Amniotic epithelial cell (primary cell): ENCODE measurements around the gene SCAF4.
"Not testable (repeated sequence)": the region's sequence is repeated elsewhere in the genome, so short reads cannot be mapped to it uniquely, and the experiment has no call there.

Experiments
- DNase-seq: peaks from one replicate; pipeline ENCODE4 v3.0.0-alpha.2; 2010; ENCODE audit warnings: low read depth

Gene SCAF4

DNA sequence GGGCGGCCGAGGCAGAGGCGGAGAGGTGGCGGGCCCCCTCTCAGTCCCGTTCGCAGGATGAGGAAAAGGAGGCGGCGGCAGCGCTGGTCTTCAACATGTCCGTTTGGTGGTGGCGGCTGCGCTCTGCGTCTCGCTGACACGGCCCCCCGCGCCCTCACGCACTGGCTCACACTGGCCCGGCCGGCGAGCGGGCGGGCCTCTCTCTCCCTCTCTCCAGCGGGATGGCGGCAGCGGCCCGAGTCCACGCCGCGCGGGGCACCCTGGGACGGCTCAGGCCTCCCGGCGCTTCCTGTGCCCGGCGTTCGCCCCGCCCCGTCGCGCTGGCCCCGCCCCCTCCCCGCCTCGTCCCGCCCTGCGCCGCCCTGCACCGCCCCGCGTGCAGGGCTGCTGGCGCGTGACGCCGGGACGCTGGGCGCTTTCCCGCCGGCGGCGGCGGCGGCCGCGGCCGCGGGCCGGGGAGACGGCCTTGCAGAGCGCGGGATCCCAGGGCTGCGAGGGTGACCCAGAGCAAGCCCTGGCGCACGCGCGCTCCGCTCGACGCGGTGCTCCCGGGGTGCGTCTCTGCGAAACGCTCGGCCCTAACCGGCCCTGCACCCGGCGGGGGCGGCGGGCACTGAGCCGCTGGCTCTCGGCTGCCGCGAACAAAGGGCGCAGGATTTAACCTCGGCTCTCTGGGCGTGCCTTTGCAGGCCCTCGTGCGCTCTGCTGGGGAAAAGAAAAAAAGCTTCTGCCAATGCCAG, at the start of gene SCAF4:
TSS of gene SCAF4 (minus strand) at position 262 of the 740 bp plus-strand sequence. CDS start 426 bp downstream, outside the sequence.
- peak; percentile 82 for DNase-seq

GRCh38 chr21:31780944-31781343, 49.0 kb upstream of the SCAF4 start:
- no peak for DNase-seq

DNA sequence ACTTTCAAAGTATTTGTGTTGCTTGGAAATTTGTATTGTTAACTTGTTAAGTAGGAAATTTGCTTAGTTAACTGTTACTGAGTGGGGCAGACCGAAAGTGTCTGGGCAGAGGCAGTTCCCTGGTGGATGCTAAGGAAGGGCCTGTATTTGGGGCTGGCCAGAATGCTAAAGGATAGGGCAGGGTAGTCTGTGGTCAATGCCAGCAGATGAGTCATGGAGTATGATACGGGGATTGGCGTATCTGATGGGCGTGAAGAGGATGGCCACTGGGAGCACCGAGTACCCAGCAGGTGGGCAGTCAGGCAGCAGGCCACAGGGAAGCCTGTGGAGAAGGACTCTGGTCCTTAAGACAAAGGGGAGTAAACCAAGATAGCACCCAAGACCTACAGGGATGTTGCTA, 46.6 kb upstream of the SCAF4 start:
- DNase-seq = no peak

GRCh38 chr21:31777857-31778256, 45.9 kb upstream of the SCAF4 start:
- DNase-seq = no peak

DNA sequence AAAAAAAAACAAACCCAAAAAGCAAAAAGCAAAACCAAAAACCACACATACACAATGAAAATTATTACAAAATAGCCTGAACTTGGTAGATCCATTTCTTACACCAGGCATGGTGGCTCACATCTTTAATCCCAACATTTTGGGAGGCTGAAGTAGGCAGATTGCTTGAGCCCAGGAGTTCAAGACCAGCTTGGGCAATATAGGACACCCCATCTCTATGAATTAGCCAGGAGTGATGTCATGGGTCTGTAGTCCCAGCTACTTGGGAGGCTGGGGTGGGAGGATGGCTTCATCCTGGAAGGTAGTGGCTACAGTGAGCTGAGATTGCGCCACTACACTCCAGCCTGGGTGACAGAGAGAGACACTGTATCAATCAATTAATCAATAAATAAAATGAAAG, 42.1 kb upstream of the SCAF4 start:
- no peak for DNase-seq

- no peak for DNase-seq
Measured at GRCh38 chr21:31772674-31773555, 41.0 kb upstream of the SCAF4 start.

- DNase-seq = no peak
Measured at GRCh38 chr21:31771685-31772084, 39.8 kb upstream of the SCAF4 start.

- DNase-seq = no peak
Measured at GRCh38 chr21:31768710-31769109, 36.8 kb upstream of the SCAF4 start.

- no peak for DNase-seq
Measured at GRCh38 chr21:31766899-31767298, 35.0 kb upstream of the SCAF4 start.

DNA sequence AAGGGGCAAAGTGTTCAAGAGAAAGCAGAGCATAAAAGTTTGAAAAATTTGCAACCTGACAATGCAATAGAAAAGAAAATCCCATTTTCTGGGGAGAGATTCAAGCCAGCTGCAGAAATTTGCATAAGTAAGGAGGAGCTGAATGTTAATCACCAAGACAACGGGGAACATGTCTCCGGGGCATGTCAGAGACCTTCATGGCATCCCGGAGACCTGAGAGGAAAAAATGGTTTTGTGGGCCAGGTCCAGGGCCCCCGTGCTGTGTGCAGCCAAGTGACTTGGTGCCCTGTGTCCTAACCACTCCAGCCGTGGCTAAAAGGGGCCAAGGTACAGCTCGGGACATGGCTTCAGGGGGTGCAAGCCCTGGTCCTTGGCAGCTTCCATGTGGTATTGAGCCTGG, 33.9 kb upstream of the SCAF4 start:
- not testable (repeated sequence) for DNase-seq

DNA sequence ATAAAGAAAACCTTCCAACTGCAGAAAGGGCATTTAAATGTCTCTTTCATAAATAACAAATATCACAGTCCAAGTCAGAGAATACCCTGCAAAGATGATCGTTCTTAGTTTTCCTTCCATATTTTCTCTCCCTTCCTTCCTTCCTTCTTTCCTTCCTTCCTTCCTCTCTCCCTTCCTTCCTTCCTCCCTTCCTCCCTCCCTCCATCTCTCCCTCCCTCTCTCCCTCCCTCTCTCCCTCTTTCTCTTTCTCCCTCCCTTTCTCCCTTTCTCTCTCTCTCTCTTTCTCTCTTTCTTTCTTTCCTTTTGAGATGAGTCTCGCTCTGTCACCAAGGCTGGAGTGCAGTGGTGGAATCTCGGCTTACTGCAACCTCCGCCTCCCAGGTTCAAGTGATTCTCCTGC, 29.0 kb upstream of the SCAF4 start:
- DNase-seq = no peak

DNA sequence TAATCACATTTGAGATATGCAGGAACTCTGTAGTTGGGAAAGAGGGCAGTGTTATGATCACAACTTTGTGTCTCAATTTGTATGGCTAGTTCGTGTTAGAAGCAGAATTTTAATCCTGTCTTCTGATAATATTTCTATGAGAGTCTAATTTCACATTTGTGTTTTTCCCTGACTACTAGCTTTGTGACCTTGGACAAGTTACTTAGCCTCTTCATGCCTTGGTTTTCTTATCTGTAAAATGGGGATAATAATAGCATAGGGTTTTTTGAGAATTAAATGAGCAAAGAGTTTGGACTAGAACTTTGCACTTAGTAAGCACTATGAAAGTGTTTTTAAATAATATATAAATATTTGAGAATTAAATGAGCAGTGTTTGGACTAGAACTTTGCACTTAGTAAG, 24.9 kb upstream of the SCAF4 start:
- no peak for DNase-seq

DNA sequence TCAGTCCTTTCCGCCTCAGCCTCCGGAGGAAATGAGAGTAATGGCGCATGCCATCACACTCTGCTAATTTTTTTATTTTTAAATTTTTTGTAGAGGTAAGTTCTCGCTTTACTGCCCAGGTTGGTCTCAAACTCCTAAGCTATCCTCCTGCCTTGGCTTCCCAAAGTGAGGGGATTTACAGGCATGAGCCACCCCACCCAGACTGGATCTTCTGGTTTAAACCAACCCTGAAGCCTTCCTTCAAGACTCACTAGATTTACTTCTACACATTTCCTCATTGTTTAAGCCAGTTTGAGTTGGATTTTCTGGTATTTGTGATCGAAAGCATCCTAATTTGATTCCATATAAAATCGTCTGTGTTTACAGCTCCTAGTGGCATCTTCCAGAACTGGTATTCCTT, 23.1 kb upstream of the SCAF4 start:
- no peak for DNase-seq

DNA sequence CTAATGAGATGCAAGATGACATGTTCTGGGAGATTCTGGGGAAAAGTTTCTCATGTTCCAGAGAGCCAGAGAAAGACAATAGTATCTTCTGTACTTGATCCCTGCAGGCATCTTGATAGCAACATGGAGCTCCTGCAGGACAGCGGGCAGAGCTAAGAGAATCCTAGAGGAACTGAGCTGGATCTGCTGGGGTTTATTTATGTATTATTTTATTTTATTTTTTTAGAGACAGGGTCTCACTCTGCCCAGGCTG, 22.7 kb upstream of the SCAF4 start:
- no peak for DNase-seq

GRCh38 chr21:31753949-31754707, 22.2 kb upstream of the SCAF4 start:
- DNase-seq = no peak

DNA sequence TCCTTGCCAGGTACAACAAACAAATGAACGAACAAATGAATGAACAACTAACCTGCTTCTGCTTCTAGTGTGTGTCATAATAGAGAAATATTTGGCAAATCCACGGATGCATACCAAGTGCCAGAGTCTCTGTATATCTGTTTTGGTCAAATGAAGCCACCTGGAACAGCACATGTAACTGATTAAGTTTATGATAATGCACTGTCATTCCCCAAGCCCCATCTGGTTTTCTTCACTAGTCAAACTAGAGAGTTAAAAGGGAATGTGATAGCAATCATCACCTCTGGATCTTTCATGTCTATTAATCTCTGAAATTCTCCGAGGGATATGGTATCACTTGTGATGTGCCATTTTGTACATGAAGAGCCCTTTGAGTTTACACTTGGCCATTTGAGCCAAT, 21.0 kb upstream of the SCAF4 start:
- DNase-seq = no peak

DNA sequence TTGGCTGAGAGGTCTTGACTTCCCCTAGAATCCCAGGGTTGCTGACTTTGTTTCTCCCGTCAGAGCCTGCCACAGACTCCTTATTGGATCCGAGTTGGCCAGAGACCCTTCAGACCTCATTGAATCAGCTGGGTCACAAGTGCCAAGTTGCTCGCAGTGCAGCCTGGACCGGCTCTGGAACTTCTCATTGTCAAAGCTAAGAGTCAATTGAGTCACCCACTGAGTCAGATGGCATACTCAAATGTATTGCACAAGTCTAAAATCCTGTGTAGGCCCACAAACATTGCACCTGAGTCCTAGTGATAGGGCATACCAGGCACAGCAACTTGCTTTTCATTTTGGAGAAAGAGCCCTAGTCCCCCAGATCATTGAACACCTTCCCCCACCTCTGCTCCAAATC, 20.4 kb upstream of the SCAF4 start:
- DNase-seq = peak; percentile 42

GRCh38 chr21:31750843-31751242, 18.9 kb upstream of the SCAF4 start:
- DNase-seq = no peak

DNA sequence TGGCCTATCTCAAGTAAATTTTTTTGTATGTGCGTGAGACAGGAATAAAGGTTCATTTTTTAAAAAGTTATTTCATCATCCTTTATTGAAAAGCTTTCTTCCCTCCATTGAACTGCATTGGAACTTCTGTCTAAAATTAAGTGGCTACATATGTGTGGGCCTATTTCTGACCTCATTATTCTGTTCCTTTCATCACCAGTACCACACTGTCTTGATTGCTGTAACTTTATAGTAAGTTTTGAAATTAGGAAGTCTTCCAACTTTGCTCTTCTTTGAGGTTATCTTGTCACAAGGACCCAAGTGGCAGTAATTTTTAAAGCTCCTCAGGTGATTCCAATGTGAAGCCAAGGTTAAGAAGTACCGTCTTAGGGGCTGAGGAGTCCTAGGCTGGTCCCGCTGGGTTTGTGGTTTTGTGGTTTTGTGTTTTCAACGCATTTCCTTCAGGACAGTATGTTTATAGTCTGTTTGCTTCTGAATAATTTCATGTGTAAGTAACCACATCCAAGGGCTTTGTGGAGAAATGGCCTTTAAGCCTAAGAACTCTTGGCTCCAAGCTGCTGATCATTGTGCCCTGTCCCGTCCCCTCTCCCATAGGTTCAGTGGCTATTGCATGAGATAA, 12.4 kb upstream of the SCAF4 start:
- no peak for DNase-seq

- no peak for DNase-seq
Measured at GRCh38 chr21:31743712-31744111, 11.8 kb upstream of the SCAF4 start.

- DNase-seq = no peak
Measured at GRCh38 chr21:31741116-31741515, 9.2 kb upstream of the SCAF4 start.

DNA sequence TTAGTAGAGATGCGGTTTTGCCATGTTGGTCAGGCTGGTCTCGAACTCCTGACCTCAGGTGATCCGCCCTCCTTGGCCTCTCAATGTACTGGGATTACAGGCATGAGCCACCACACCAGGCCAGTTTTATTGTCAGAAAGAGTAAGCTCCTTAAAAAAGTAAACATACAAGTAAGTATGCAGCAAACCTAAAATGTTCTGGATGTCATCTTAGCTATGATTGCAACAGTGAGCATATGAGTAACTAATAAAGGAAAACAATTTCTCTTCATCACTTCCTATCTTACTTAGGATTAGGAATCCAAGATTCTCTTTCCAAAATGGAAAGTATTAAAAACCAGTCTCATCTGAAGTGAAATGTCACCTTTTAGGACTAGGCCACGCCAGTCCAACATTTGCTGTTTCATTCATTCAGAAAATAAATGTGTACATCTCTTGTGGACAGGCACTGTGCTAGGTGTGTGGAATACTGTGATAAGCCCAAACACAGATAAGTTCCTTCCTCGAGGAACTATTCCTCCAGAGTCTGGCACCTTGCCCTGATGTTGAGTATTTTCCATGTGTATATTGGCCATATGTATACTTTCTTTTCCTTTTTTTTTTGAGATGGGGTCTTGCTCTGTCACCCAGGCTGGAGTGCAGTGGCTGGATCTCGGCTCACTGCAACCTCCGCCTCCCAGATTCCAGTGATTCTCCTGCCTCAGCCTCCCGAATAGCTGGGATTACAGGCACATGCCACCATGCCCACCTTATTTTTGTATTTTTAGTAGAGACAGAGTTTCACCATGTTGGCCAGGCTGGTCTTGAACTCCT, 5.9 kb upstream of the SCAF4 start:
- DNase-seq = peak; percentile 39
